GM18951 (cell line): ENCODE measurements around the gene SECTM1.

ENCODE experiments used
- POLR2A ChIP-seq: IDR thresholded peaks from 4 replicates; pipeline ENCODE4 v1.6.1; 2011; ENCODE audit warnings: mild to moderate bottlenecking; ENCODE audit not compliant: insufficient read length, insufficient read depth; ENCODE audit errors: extremely low read depth
- in situ Hi-C: fragments of 300-500 bp; cut with MboI; formaldehyde crosslinking; loops from one replicate; pipeline ENCODE4 v1.12.0; 2022; ENCODE audit warnings: low sequenced_read_pairs, mixed read lengths, inconsistent platforms; ENCODE audit not compliant: unreplicated experiment

SECTM1 gene

GRCh38 chr17:82321947-82322466 lies 11.6 kb downstream of the SECTM1 start:
- in situ Hi-C loops = no loop called here
- no peak for TF ChIP-seq POLR2A

- TF ChIP-seq POLR2A = no peak
- in situ Hi-C loops = no loop called here
These were observed 12.3 kb downstream of the SECTM1 start for GRCh38 chr17:82320956-82321927.

- no peak for TF ChIP-seq POLR2A
These were observed 13.3 kb downstream of the SECTM1 start for GRCh38 chr17:82320140-82320840.

GRCh38 chr17:82319619-82320062 lies 13.9 kb downstream of the SECTM1 start:
- no peak for TF ChIP-seq POLR2A
- in situ Hi-C loops = no loop called here

More at GRCh38 chr17:82320140-82320840, 13.3 kb downstream of the SECTM1 start:
- in situ Hi-C loops = no loop called here

- in situ Hi-C loops = no loop called here
- no peak for TF ChIP-seq POLR2A
These were observed 14.6 kb downstream of the SECTM1 start for GRCh38 chr17:82318772-82319606.

GRCh38 chr17:82318169-82318498 lies 15.4 kb downstream of the SECTM1 start:
- TF ChIP-seq POLR2A = no peak
- in situ Hi-C loops = no loop called here

- TF ChIP-seq POLR2A = no peak
- in situ Hi-C loops = no loop called here
These were observed 16.0 kb downstream of the SECTM1 start, which contains the start of gene CD7 for GRCh38 chr17:82317394-82318168. Gene CD7 (minus strand): TSS chr17:82317608. CDS start chr17:82317495, 113 bp downstream.

GRCh38 chr17:82316651-82317393 lies 16.7 kb downstream of the SECTM1 start:
- in situ Hi-C loops = no loop called here
- no peak for TF ChIP-seq POLR2A

- no peak for TF ChIP-seq POLR2A
- in situ Hi-C loops = no loop called here
These were observed 17.7 kb downstream of the SECTM1 start for GRCh38 chr17:82315703-82316358.

- no peak for TF ChIP-seq POLR2A
- in situ Hi-C loops = no loop called here
These were observed 18.6 kb downstream of the SECTM1 start for GRCh38 chr17:82314727-82315605.
